Trophoblast cell (in vitro differentiated cells and primary cell): ENCODE results near the gene TLE5. TPM values are rescaled to one million over a fixed set of nuclear protein-coding genes. Genes with fewer than 3 reads are reported as not detected.

ENCODE experiments used
- DNase-seq, 2 donors: peaks; one replicate each; pipeline ENCODE4 v3.0.0-alpha.2; 2016
- H2AFZ ChIP-seq: 2 replicates; pipeline ENCODE4 v1.6.1; 2013; ENCODE audit warnings: low read length, moderate library complexity, mild to moderate bottlenecking; ENCODE audit not compliant: insufficient read depth, poor library complexity
- H2AK5ac ChIP-seq: 2 replicates; pipeline ENCODE4 v1.6.1; 2013; ENCODE audit warnings: mild to moderate bottlenecking, low read length
- H2BK120ac ChIP-seq: 2 replicates; pipeline ENCODE4 v1.6.1; 2013; ENCODE audit warnings: low read length, mild to moderate bottlenecking, moderate library complexity; ENCODE audit not compliant: insufficient read depth, poor library complexity
- H2BK12ac ChIP-seq: 2 replicates; pipeline ENCODE4 v1.6.1; 2013; ENCODE audit warnings: mild to moderate bottlenecking, low read length, moderate library complexity
- H2BK5ac ChIP-seq: 2 replicates; pipeline ENCODE4 v1.6.1; 2013; ENCODE audit warnings: low read length, low read depth, moderate library complexity, mild to moderate bottlenecking; ENCODE audit not compliant: poor library complexity
- H3K14ac ChIP-seq: 2 replicates; pipeline ENCODE4 v1.6.1; 2013; ENCODE audit warnings: mild to moderate bottlenecking, low read length
- H3K18ac ChIP-seq: 2 replicates; pipeline ENCODE4 v1.6.1; 2013; ENCODE audit warnings: mild to moderate bottlenecking, low read length
- H3K23ac ChIP-seq: 2 replicates; pipeline ENCODE4 v1.6.1; 2013; ENCODE audit warnings: low read length
- H3K27ac ChIP-seq: 2 replicates; pipeline ENCODE4 v1.5.1; 2013; ENCODE audit warnings: low read depth, mild to moderate bottlenecking, inconsistent platforms, low read length, moderate library complexity
- H3K27me3 ChIP-seq: 2 replicates; pipeline ENCODE4 v1.6.1; 2013; ENCODE audit warnings: inconsistent platforms, mild to moderate bottlenecking, low read length, moderate library complexity; ENCODE audit not compliant: insufficient read depth
- H3K36me3 ChIP-seq, 2 experiments: 1 replicate in 1 of 2; 2 replicates in 1 of 2; pipeline ENCODE4 v1.6.1; 2013; ENCODE audit warnings: low read length in 2 of 2, mild to moderate bottlenecking in 2 of 2, moderate library complexity in 1 of 2; ENCODE audit not compliant: insufficient read depth in 2 of 2, control insufficient read depth in 1 of 2
- H3K4ac ChIP-seq: 2 replicates; pipeline ENCODE4 v1.6.1; 2013; ENCODE audit warnings: low read depth, mild to moderate bottlenecking, low read length, moderate library complexity
- H3K4me1 ChIP-seq, 2 experiments: 1 replicate in 1 of 2; 2 replicates in 1 of 2; pipeline ENCODE4 v1.6.1; 2013; ENCODE audit warnings: low read length in 2 of 2, mild to moderate bottlenecking in 2 of 2, moderate library complexity in 1 of 2; ENCODE audit not compliant: insufficient read depth in 2 of 2, control insufficient read depth in 1 of 2
- H3K4me2 ChIP-seq: 2 replicates; pipeline ENCODE4 v1.6.1; 2013; ENCODE audit warnings: inconsistent platforms, mild to moderate bottlenecking, low read length, moderate library complexity
- H3K4me3 ChIP-seq: 2 replicates; pipeline ENCODE4 v1.5.1; 2013; ENCODE audit warnings: mild to moderate bottlenecking, low read depth, low read length, inconsistent platforms
- H3K79me1 ChIP-seq: one replicate; pipeline ENCODE4 v1.6.1; 2013; ENCODE audit warnings: low read length
- H3K79me2 ChIP-seq: 2 replicates; pipeline ENCODE4 v1.6.1; 2013; ENCODE audit warnings: low read length, mild to moderate bottlenecking; ENCODE audit not compliant: control insufficient read depth, insufficient read depth, poor library complexity
- H3K9ac ChIP-seq: 2 replicates; pipeline ENCODE4 v1.6.1; 2013; ENCODE audit warnings: mild to moderate bottlenecking, low read length
- H3K9me3 ChIP-seq: 2 replicates; pipeline ENCODE4 v1.6.1; 2013; ENCODE audit warnings: low read depth, mild to moderate bottlenecking, control low read depth, inconsistent platforms, low read length; ENCODE audit not compliant: insufficient read depth
- H4K12ac ChIP-seq: 2 replicates; pipeline ENCODE4 v1.6.1; 2013; ENCODE audit warnings: low read depth, mild to moderate bottlenecking, low read length, moderate library complexity
- H4K8ac ChIP-seq: 2 replicates; pipeline ENCODE4 v1.6.1; 2013; ENCODE audit warnings: low read depth, mild to moderate bottlenecking, low read length, moderate library complexity
- H4K91ac ChIP-seq: one replicate; pipeline ENCODE4 v1.6.1; 2013; ENCODE audit warnings: low read depth, mild to moderate bottlenecking, low read length, moderate library complexity
- WGBS: extraction: QIAGEN DNeasy Blood & Tissue Kit; methylation state at CpG from one replicate; pipeline ENCODE4 v1.1.7; 2013; ENCODE audit warnings: missing lambda C conversion rate; ENCODE audit not compliant: insufficient read length, insufficient coverage; ENCODE audit errors: extremely low coverage; 5-methylcytosine and 5-hydroxymethylcytosine counted together
- polyA plus RNA-seq: library from polyadenylated mRNA; stranded (reverse); fragments of 200-250 nt; gene quantifications from 2 replicates; pipeline ENCODE4 v1.2.3, GENCODE V29; 2013

The TLE5 gene, protein sequence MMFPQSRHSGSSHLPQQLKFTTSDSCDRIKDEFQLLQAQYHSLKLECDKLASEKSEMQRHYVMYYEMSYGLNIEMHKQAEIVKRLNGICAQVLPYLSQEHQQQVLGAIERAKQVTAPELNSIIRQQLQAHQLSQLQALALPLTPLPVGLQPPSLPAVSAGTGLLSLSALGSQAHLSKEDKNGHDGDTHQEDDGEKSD
- 183 and 188 TPM in 2 replicates for polyA plus RNA-seq

GRCh38 chr19:3062165-3063105 lies at the start of gene TLE5:
Gene TLE5, minus strand, starts transcription at chr19:3062495. Its CDS starts 295 bp downstream, at chr19:3062200.
- Histone ChIP-seq H3K23ac (no peak within 1 kb of the TSS), H4K8ac (peak within 1 kb of the TSS; percentile 92), H4K91ac (peak within 1 kb of the TSS; percentile 96), H3K79me1 (peaks cover 8% of the 10 kb centered on the region), H3K79me2 (peaks cover 5% of the 10 kb centered on the region), H3K4me2 (peak within 1 kb of the TSS; percentile 93), H3K9me3 (no peaks in the 10 kb centered on the region), H3K14ac (peak within 1 kb of the TSS; percentile 96), H2AFZ (peak within 1 kb of the TSS; percentile 17), H3K27me3 (no peaks in the 10 kb centered on the region), H2BK5ac (peak within 1 kb of the TSS; percentile 64), H3K4me1 (peaks cover 3 to 4% of the 10 kb centered on the region in 2 experiments), H3K9ac (peak within 1 kb of the TSS; percentile 80), H4K12ac (peak within 1 kb of the TSS; percentile 83), H3K4ac (peak within 1 kb of the TSS; percentile 61), H2BK12ac (no peak within 1 kb of the TSS), H3K4me3 (peak within 1 kb of the TSS; percentile 74), H3K36me3 (peaks cover 21 to 24% of the 10 kb centered on the region in 2 experiments), H3K27ac (peak within 1 kb of the TSS; percentile 18), H3K18ac (peak within 1 kb of the TSS; percentile 89), H2BK120ac (peak within 1 kb of the TSS; percentile 44), H2AK5ac (peak within 1 kb of the TSS; percentile 49)
- DNase-seq: peak; percentile 35 to 74
- no CpG with 5 or more reads among the region's 111 CpGs for WGBS

DNA sequence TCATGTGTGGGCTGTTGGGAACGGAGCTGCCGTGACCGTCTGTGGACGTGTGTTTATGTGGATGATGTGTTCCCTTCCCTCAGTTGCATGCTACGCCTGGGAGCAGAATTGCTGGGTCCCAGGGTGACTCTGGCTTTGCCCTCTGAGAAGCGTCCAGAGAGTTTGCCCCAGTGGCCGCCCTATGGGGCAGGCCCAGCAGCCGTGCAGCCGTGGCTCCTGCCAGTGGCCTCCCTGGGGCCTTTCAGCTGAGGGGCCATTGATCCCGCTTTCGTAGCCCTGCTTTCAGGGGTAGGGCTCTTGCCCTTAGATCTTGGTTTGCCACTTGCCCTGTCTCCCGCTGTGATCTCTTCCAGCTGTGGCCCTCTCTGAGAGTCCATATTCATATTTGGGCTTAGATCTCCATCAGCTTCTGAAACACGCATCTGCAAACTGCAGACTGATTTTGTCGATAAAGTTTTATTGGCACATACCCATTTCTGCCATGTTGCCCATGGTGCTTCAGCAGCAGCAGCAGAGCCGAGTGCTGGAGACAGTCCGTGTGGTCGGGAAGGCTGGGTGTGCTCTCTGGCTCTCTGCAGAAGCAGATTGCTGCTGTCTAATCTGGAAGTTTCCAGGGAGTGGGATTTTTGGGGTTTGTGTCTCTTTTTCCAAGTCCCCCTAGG lies 49.4 kb upstream of the TLE5 start:
- no peak overlapping the region for H2BK120ac ChIP-seq
- no peaks in the 10 kb centered on the region for H3K79me2 ChIP-seq
- no peaks in the 10 kb centered on the region for H3K79me1 ChIP-seq
- no peaks in the 10 kb centered on the region for H3K27me3 ChIP-seq
- peaks cover 3 to 8% of the 10 kb centered on the region in 2 experiments for H3K4me1 ChIP-seq
- H2AK5ac ChIP-seq: no peak overlapping the region
- H3K14ac ChIP-seq: no peak overlapping the region
- no peak overlapping the region for H3K23ac ChIP-seq
- H3K36me3 ChIP-seq: peaks cover 29 to 34% of the 10 kb centered on the region in 2 experiments
- H3K27ac ChIP-seq: no peak overlapping the region
- no peak overlapping the region for H4K8ac ChIP-seq
- no CpG with 5 or more reads among the region's 17 CpGs for WGBS
- H3K4me2 ChIP-seq: no peak overlapping the region
- H3K9ac ChIP-seq: no peak overlapping the region
- no peak for DNase-seq
- H4K91ac ChIP-seq: no peak overlapping the region
- no peaks in the 10 kb centered on the region for H3K9me3 ChIP-seq
- H2BK12ac ChIP-seq: no peak overlapping the region
- no peak overlapping the region for H3K4ac ChIP-seq
- no peak overlapping the region for H2AFZ ChIP-seq
- H4K12ac ChIP-seq: no peak overlapping the region
- no peak overlapping the region for H2BK5ac ChIP-seq
- H3K18ac ChIP-seq: no peak overlapping the region
- H3K4me3 ChIP-seq: no peak overlapping the region

DNA sequence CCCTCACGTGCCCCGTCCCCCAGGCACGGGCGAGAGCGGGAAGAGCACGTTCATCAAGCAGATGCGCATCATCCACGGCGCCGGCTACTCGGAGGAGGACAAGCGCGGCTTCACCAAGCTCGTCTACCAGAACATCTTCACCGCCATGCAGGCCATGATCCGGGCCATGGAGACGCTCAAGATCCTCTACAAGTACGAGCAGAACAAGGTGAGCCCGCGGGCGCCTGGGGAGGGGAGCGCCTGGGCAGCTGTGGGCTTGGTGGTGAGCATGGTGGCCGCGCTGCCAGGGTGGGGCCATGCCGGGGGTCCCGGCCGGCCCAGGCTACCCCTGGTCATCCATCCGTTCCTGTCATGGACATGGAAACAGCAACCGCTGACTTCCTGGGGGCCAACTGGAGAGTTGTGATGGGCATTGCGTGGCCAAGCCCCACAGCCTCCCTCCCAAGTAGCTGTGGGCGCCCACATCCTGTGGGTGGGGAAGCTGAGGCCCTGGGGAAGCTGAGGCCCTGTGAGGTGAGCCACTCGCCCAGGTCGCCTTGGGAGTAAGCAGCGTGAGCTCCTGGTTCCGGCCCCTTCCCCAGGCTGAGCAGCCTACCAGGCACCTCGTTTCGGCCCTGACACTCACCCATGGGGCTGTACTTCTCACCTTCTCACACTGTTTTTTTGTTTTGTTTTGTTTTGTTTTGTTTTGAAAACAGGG lies 48.0 kb upstream of the TLE5 start:
- Histone ChIP-seq H3K9ac (no peak overlapping the region), H3K79me2 (peaks cover 2% of the 10 kb centered on the region), H3K79me1 (no peaks in the 10 kb centered on the region), H3K4ac (no peak overlapping the region), H3K9me3 (no peaks in the 10 kb centered on the region), H3K4me3 (no peak overlapping the region), H2AFZ (no peak overlapping the region), H2BK120ac (no peak overlapping the region), H3K14ac (no peak overlapping the region), H2BK5ac (no peak overlapping the region), H3K18ac (no peak overlapping the region), H3K4me2 (no peak overlapping the region), H2BK12ac (no peak overlapping the region), H2AK5ac (no peak overlapping the region), H4K8ac (no peak overlapping the region), H3K27ac (no peak overlapping the region), H4K12ac (no peak overlapping the region), H3K23ac (no peak overlapping the region), H3K4me1 (no peaks in the 10 kb centered on the region), H3K36me3 (peaks cover 29 to 30% of the 10 kb centered on the region in 2 experiments), H3K27me3 (no peaks in the 10 kb centered on the region), H4K91ac (no peak overlapping the region)
- WGBS: no CpG with 5 or more reads among the region's 37 CpGs
- DNase-seq: peak; percentile 32 to 34

GRCh38 chr19:3109491-3109890 lies 47.2 kb upstream of the TLE5 start:
- Histone ChIP-seq H2AFZ (no peak overlapping the region), H3K79me1 (no peaks in the 10 kb centered on the region), H3K9me3 (peaks cover under 1% of the 10 kb centered on the region), H4K8ac (no peak overlapping the region), H3K14ac (no peak overlapping the region), H3K4ac (no peak overlapping the region), H2BK12ac (no peak overlapping the region), H3K36me3 (peaks cover 27% of the 10 kb centered on the region in 2 experiments), H3K27ac (no peak overlapping the region), H3K18ac (no peak overlapping the region), H3K4me1 (no peaks in the 10 kb centered on the region), H3K79me2 (peaks cover 2% of the 10 kb centered on the region), H4K91ac (no peak overlapping the region), H3K4me3 (no peak overlapping the region), H4K12ac (no peak overlapping the region), H2BK5ac (no peak overlapping the region), H3K23ac (no peak overlapping the region), H3K4me2 (no peak overlapping the region), H3K27me3 (no peaks in the 10 kb centered on the region), H2BK120ac (no peak overlapping the region), H3K9ac (no peak overlapping the region), H2AK5ac (no peak overlapping the region)
- no CpG with 5 or more reads among the region's 22 CpGs for WGBS
- DNase-seq: no peak
